Measurements from ENCODE around the gene OTULINL. TPM values are rescaled to one million over a fixed set of nuclear protein-coding genes. Genes with fewer than 3 reads are reported as not detected.
A peak's percentile ranks its signal among the peaks of the same experiment; 100 is the strongest.

OTULINL gene
- 0.73 and 1.3 TPM in 2 replicates for total RNA-seq
- long read RNA-seq, partial matches to known transcripts = 0 of 2 reads
- long read RNA-seq, other reads (novel, unspliced or antisense) = 0 of 2 reads

DNA sequence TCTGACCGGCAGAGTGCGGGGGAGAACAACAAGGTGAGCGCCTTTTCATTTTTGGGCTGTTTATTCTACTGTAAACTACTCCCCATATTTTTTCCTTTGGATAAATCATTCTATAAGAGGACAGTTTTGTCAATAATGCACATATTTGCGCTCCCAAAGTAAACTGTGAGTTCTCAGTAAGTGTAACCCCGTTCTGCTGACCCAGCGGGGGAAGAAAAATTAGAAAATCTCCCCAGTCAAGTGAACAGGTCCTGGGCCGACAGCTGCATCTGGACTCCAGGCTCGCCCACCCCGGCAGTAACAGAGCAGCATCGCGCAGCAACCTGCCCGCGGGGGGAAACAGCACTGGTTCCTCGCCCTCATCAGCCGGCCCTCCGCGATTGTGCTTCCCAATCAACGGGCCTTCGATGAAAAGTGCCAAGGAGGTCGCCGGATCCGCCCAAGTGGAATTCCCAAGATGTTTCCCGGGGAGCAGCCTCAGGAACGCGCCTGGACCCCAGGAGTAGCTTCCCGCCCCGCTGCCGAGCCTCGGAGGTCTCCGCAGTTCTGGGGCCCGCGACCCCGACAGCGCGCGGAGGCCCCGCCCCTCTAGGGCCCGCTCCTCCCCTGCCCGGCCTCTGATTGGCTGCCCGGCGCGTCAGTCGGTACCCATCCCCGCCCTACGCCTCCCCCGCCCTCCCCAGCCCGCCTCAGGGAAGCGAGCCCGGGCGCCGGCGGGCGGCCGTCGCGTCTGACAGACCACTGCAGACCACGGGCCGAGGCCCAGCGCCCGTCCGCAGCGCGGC, at the start of gene OTULINL:
OTULINL (plus strand) TSS at position 687 of the 785 bp plus-strand sequence. CDS start 103 bp downstream, outside the sequence.
- TF ChIP-seq CTCF (IDR thresholded peaks at IDR 0.05) = no peak
- Mint-ChIP-seq H3K9me3 (ENCODE audit: unreplicated experiment) (no peaks in the 10 kb centered on the region), H3K27me3 (ENCODE audit: unreplicated experiment) (peaks cover 61% of the 10 kb centered on the region), H3K4me1 (ENCODE audit: unreplicated experiment) (peaks cover 18% of the 10 kb centered on the region), H3K36me3 (ENCODE audit: unreplicated experiment) (no peaks in the 10 kb centered on the region), H3K27ac (ENCODE audit: unreplicated experiment) (no peak within 1 kb of the TSS), H3K4me3 (ENCODE audit: unreplicated experiment) (peak within 1 kb of the TSS; percentile 68)
- peak; percentile 92 for DNase-seq (ENCODE audit: extremely low spot score, unreplicated experiment)

- peak; percentile 75 for DNase-seq (ENCODE audit: extremely low spot score, unreplicated experiment)
- H3K36me3 Mint-ChIP-seq (ENCODE audit: unreplicated experiment) = no peaks in the 10 kb centered on the region
- TF ChIP-seq CTCF (IDR thresholded peaks at IDR 0.05) = no peak
- H3K4me3 Mint-ChIP-seq (ENCODE audit: unreplicated experiment) = no peak overlapping the region
- peaks cover 10% of the 10 kb centered on the region for H3K27me3 Mint-ChIP-seq (ENCODE audit: unreplicated experiment)
- H3K9me3 Mint-ChIP-seq (ENCODE audit: unreplicated experiment) = no peaks in the 10 kb centered on the region
- peaks cover 7% of the 10 kb centered on the region for H3K4me1 Mint-ChIP-seq (ENCODE audit: unreplicated experiment)
- no peak overlapping the region for H3K27ac Mint-ChIP-seq (ENCODE audit: unreplicated experiment)
These were observed 49.4 kb upstream of the OTULINL start for GRCh38 chr5:14532180-14532579.

DNA sequence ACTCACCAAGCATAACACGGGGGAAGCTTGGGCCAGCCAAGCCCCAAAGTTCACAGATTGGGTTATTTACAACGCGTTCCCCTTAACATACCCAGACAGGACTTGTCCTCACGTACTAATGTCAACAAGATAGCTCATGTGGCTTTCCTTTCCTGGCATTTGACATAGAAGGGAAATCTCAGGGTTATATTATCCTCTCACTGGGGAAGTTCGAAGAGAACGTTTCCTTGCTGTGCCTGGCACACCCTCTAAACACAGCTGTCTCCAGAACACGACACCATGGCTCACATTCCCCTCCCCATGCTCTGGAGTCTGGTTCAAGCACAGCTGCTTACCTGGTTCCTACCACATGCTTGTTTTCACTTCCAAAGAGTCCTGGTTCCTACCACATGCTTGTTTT, 46.8 kb upstream of the OTULINL start:
- DNase-seq (ENCODE audit: extremely low spot score, unreplicated experiment) = peak; percentile 3
- Mint-ChIP-seq H3K27ac (ENCODE audit: unreplicated experiment) (no peak overlapping the region), H3K9me3 (ENCODE audit: unreplicated experiment) (peaks cover 3% of the 10 kb centered on the region), H3K4me1 (ENCODE audit: unreplicated experiment) (peaks cover 7% of the 10 kb centered on the region), H3K36me3 (ENCODE audit: unreplicated experiment) (no peaks in the 10 kb centered on the region), H3K27me3 (ENCODE audit: unreplicated experiment) (peaks cover 27% of the 10 kb centered on the region), H3K4me3 (ENCODE audit: unreplicated experiment) (no peak overlapping the region)
- TF ChIP-seq CTCF (IDR thresholded peaks at IDR 0.05) = no peak

DNA sequence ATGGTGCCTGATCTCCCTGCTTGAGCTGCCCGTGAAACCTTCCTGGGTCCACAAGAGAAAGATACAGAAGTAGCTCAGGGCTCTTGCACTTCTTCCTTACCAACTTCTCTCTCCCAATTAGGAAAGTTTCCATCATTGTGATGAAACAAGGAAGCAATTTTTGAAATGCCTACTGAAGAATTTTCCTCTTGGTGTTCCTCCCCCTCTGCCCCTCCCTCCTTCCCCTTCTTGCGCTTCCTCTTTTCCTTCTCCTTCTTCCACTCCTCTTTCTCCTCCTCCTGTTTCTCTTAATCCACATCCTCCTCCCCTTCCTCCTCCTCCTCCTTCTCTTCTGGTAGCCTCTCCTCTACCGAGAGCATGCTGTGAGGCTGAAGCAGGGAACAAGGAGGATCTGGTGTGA, 36.3 kb upstream of the OTULINL start:
- no peak for DNase-seq (ENCODE audit: extremely low spot score, unreplicated experiment)
- no peaks in the 10 kb centered on the region for H3K4me1 Mint-ChIP-seq (ENCODE audit: unreplicated experiment)
- H3K4me3 Mint-ChIP-seq (ENCODE audit: unreplicated experiment) = no peak overlapping the region
- H3K27me3 Mint-ChIP-seq (ENCODE audit: unreplicated experiment) = peaks cover 77% of the 10 kb centered on the region
- TF ChIP-seq CTCF (IDR thresholded peaks at IDR 0.05) = no peak
- peaks cover 3% of the 10 kb centered on the region for H3K36me3 Mint-ChIP-seq (ENCODE audit: unreplicated experiment)
- H3K27ac Mint-ChIP-seq (ENCODE audit: unreplicated experiment) = no peak overlapping the region
- H3K9me3 Mint-ChIP-seq (ENCODE audit: unreplicated experiment) = peaks cover 16% of the 10 kb centered on the region

GRCh38 chr5:14545862-14546261, 35.7 kb upstream of the OTULINL start:
- Mint-ChIP-seq H3K9me3 (ENCODE audit: unreplicated experiment) (peaks cover 10% of the 10 kb centered on the region), H3K4me3 (ENCODE audit: unreplicated experiment) (no peak overlapping the region), H3K27ac (ENCODE audit: unreplicated experiment) (no peak overlapping the region), H3K4me1 (ENCODE audit: unreplicated experiment) (no peaks in the 10 kb centered on the region), H3K36me3 (ENCODE audit: unreplicated experiment) (peaks cover 3% of the 10 kb centered on the region), H3K27me3 (ENCODE audit: unreplicated experiment) (peaks cover 75% of the 10 kb centered on the region)
- TF ChIP-seq CTCF (IDR thresholded peaks at IDR 0.05) = no peak
- no peak for DNase-seq (ENCODE audit: extremely low spot score, unreplicated experiment)
